ENCODE data around the gene RNU6-7.

Gene RNU6-7

GRCh38 chr14:32205984-32206383 lies 4.1 kb downstream of the RNU6-7 start:
- DNase-seq = no peak

- no peak for DNase-seq
These were observed 4.7 kb downstream of the RNU6-7 start for GRCh38 chr14:32206552-32206951.

GRCh38 chr14:32208490-32208889 lies 6.6 kb downstream of the RNU6-7 start:
- no peak for DNase-seq

GRCh38 chr14:32209471-32209870 lies 7.6 kb downstream of the RNU6-7 start:
- no peak for DNase-seq

GRCh38 chr14:32211068-32211404 lies 9.2 kb downstream of the RNU6-7 start:
- DNase-seq = no peak

GRCh38 chr14:32212833-32213232 lies 11.0 kb downstream of the RNU6-7 start:
- no peak for DNase-seq

GRCh38 chr14:32217301-32217700 lies 15.5 kb downstream of the RNU6-7 start:
- DNase-seq = peak; percentile 87 to 95

- DNase-seq = peak; percentile 96 to 99
These were observed 23.0 kb downstream of the RNU6-7 start for GRCh38 chr14:32224737-32225377.

GRCh38 chr14:32225378-32225920 lies 23.6 kb downstream of the RNU6-7 start:
- DNase-seq = no peak

GRCh38 chr14:32226056-32226455 lies 24.2 kb downstream of the RNU6-7 start:
- no peak for DNase-seq

GRCh38 chr14:32230181-32230580 lies 28.3 kb downstream of the RNU6-7 start:
- DNase-seq = peak in 1 of 2 experiments; percentile 23

- no peak for DNase-seq
These were observed 28.9 kb downstream of the RNU6-7 start for GRCh38 chr14:32230695-32231280.

GRCh38 chr14:32232481-32232880 lies 30.6 kb downstream of the RNU6-7 start:
- DNase-seq = no peak

- no peak for DNase-seq
These were observed 31.4 kb downstream of the RNU6-7 start for GRCh38 chr14:32233260-32233659.

- peak in 1 of 2 experiments; percentile 50 for DNase-seq
These were observed 42.6 kb downstream of the RNU6-7 start for GRCh38 chr14:32244404-32244803.

GRCh38 chr14:32246751-32247150 lies 44.9 kb downstream of the RNU6-7 start:
- DNase-seq = no peak

GRCh38 chr14:32249371-32249770 lies 47.5 kb downstream of the RNU6-7 start:
- no peak for DNase-seq

GRCh38 chr14:32249780-32250179 lies 47.9 kb downstream of the RNU6-7 start:
- no peak for DNase-seq

GRCh38 chr14:32250681-32251080 lies 48.8 kb downstream of the RNU6-7 start:
- no peak for DNase-seq

GRCh38 chr14:32251530-32251929 lies 49.7 kb downstream of the RNU6-7 start:
- no peak for DNase-seq

Measured in NCI-H524 (cell line).